Esophagus muscularis mucosa (tissue), 4 donors: ENCODE measurements around the gene STMN3. TPM values are rescaled to one million over a fixed set of nuclear protein-coding genes. Genes with fewer than 3 reads are reported as not detected.

Experiments
- DNase-seq: peaks from one replicate; pipeline ENCODE4 v3.0.0-alpha.2; 2017; ENCODE audit errors: extremely low spot score
- H3K27ac ChIP-seq, 4 donors: fragments of 200-600 bp; sonication (generic); replicated peaks in 1 of 4; 1 replicate in 3 of 4; 2 replicates in 1 of 4; pipeline ENCODE4 v1.5.1; 2016 to 2019; ENCODE audit warnings: mild to moderate bottlenecking in 1 of 4
- H3K27me3 ChIP-seq, 4 donors: fragments of 200-600 bp; sonication (generic); one replicate each; pipeline versions ENCODE4 v1.5.1 to v1.6.0; 2016 to 2019
- H3K36me3 ChIP-seq, 4 donors: fragments of 200-600 bp; sonication (generic); one replicate each; pipeline ENCODE4 v1.5.1; 2016 to 2019
- H3K4me1 ChIP-seq, 4 donors: fragments of 200-600 bp; sonication (generic); one replicate each; pipeline ENCODE4 v1.5.1; 2016 to 2019
- H3K4me3 ChIP-seq, 4 donors: fragments of 200-600 bp; sonication (generic); 1 replicate in 2 of 4; 2 replicates in 2 of 4; pipeline ENCODE4 v1.5.1; 2016 to 2019; ENCODE audit warnings: mild to moderate bottlenecking in 4 of 4, moderate library complexity in 1 of 4
- H3K9me3 ChIP-seq, 4 donors: fragments of 200-600 bp; sonication (generic); 1 replicate in 3 of 4; 2 replicates in 1 of 4; pipeline ENCODE4 v1.5.1; 2016 to 2019
- EP300 ChIP-seq: sonication (generic); formaldehyde crosslinking; IDR thresholded peaks from one replicate; pipeline ENCODE4 v1.6.1; 2017; ENCODE audit warnings: antibody characterized with exemption
- POLR2A ChIP-seq: fragments of 450-650 bp; IDR thresholded peaks from one replicate; pipeline ENCODE4 v1.6.1; 2017; ENCODE audit warnings: antibody characterized with exemption, moderate library complexity, mild to moderate bottlenecking, low read depth
- POLR2AphosphoS5 ChIP-seq, 2 donors: sonication (generic); formaldehyde crosslinking; IDR thresholded peaks; one replicate each; pipeline ENCODE4 v1.6.1; 2017; ENCODE audit warnings: antibody characterized with exemption in 2 of 2
- WGBS: methylation state at CpG from one replicate; pipeline ENCODE4 v1.1.5; 2018; 5-methylcytosine and 5-hydroxymethylcytosine counted together
- intact Hi-C: fragments of 100-400 bp; cut with DNase I; formaldehyde crosslinking; loops from one replicate; pipeline ENCODE4 v1.15.1; 2023
- small RNA-seq, 3 donors: library from RNA; depleted of rRNA; stranded (forward); fragments of <200 nt; gene quantifications; one replicate each; pipeline ENCODE3, GENCODE V24; 2016
- total RNA-seq, 4 donors: library from RNA; depleted of rRNA; stranded (reverse); fragments of >200 nt; gene quantifications; one replicate each; pipeline versions ENCODE4 v1.1.0 to v1.2.1, GENCODE V29; 2016
- TF ChIP-seq, protein P1 (sequence below), 3 experiments: fragments of 200-600 bp in 2 of 3; fragments of 450-650 bp in 1 of 3; sonication (generic) in 2 of 3; IDR thresholded peaks; one replicate each; pipeline ENCODE4 v1.5.1; 2017 to 2019; ENCODE audit warnings: antibody characterized with exemption in 3 of 3, mild to moderate bottlenecking in 2 of 3, moderate library complexity in 1 of 3

The STMN3 gene
- total RNA-seq, 4 donors from 2014 or later, result 13.3 to 47.4 (median 28.9) TPM

DNA sequence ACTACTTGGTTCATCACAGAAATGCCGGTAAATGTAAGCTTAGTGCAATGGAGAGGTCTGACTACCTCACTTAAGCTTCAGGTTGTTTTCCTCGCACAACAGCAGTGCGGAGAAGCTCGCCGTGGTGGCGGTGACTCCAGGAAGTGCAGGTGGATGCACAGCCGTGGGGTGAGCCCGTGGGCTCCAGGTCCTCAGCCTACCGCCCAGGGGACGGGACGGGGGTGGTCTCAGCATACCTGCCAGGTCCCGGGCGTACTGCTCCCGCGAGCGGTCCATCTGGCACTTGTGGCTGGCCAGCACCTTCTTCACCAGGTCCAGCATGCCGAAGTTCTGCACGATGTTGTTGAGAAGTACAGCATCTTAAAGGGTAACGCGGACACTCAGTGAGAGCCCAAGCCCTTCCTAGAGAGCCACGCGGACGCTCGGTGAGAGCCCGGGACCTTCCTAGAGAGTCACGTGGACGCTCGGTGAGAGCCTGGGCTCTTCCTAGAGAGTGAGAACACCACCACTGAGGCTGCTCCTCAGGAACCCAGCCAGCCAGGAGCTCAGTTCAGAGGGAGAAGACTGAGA lies 61.4 kb downstream of the STMN3 start:
- Histone ChIP-seq H3K4me3 (no peak overlapping the region), H3K27me3 (no peaks in the 10 kb centered on the region), H3K36me3 (peaks cover 30 to 94% (median 87%) of the 10 kb centered on the region in 4 donors), H3K27ac (no peak overlapping the region), H3K9me3 (no peaks in the 10 kb centered on the region), H3K4me1 (peaks cover 0 to 11% (median 0%) of the 10 kb centered on the region in 4 donors)
- 94% methylated on average over 19 of the region's 28 CpGs for WGBS
- no peak for DNase-seq
- TF ChIP-seq POLR2A, result no peak
- intact Hi-C loops, result no loop called here

DNA sequence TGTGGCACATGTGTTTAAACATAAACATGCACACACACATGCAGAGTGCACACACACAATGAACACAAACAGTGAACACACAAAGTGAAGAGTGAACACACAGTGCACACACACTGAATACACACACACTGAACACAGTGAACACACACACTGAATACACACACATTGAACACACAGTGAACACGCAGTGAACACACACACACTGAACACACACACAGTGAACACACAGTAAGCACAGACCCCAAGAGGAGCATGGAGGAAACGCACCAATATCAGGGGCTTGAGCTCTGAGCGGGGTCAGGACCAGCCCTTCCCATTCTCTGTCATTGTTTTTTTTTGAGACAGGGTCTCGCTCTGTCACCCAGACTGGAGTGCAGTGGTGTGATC lies 62.1 kb downstream of the STMN3 start:
- TF ChIP-seq, protein P1, sequence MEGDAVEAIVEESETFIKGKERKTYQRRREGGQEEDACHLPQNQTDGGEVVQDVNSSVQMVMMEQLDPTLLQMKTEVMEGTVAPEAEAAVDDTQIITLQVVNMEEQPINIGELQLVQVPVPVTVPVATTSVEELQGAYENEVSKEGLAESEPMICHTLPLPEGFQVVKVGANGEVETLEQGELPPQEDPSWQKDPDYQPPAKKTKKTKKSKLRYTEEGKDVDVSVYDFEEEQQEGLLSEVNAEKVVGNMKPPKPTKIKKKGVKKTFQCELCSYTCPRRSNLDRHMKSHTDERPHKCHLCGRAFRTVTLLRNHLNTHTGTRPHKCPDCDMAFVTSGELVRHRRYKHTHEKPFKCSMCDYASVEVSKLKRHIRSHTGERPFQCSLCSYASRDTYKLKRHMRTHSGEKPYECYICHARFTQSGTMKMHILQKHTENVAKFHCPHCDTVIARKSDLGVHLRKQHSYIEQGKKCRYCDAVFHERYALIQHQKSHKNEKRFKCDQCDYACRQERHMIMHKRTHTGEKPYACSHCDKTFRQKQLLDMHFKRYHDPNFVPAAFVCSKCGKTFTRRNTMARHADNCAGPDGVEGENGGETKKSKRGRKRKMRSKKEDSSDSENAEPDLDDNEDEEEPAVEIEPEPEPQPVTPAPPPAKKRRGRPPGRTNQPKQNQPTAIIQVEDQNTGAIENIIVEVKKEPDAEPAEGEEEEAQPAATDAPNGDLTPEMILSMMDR (IDR thresholded peaks at IDR 0.05), result no peak
- TF ChIP-seq POLR2AphosphoS5 (IDR thresholded peaks at IDR 0.05), result no peak
- no peak for TF ChIP-seq POLR2A
- no peak for TF ChIP-seq EP300
- H3K4me3 ChIP-seq, result no peak overlapping the region
- no peak overlapping the region for H3K27ac ChIP-seq
- no peaks in the 10 kb centered on the region for H3K27me3 ChIP-seq
- DNase-seq, result no peak
- WGBS, result 92% methylated on average over 4 of the region's 4 CpGs
- peaks cover 30 to 89% (median 81%) of the 10 kb centered on the region in 4 donors for H3K36me3 ChIP-seq
- peaks cover 0 to 11% (median 0%) of the 10 kb centered on the region in 4 donors for H3K4me1 ChIP-seq
- H3K9me3 ChIP-seq, result no peaks in the 10 kb centered on the region
- intact Hi-C loops, result no loop called here

DNA sequence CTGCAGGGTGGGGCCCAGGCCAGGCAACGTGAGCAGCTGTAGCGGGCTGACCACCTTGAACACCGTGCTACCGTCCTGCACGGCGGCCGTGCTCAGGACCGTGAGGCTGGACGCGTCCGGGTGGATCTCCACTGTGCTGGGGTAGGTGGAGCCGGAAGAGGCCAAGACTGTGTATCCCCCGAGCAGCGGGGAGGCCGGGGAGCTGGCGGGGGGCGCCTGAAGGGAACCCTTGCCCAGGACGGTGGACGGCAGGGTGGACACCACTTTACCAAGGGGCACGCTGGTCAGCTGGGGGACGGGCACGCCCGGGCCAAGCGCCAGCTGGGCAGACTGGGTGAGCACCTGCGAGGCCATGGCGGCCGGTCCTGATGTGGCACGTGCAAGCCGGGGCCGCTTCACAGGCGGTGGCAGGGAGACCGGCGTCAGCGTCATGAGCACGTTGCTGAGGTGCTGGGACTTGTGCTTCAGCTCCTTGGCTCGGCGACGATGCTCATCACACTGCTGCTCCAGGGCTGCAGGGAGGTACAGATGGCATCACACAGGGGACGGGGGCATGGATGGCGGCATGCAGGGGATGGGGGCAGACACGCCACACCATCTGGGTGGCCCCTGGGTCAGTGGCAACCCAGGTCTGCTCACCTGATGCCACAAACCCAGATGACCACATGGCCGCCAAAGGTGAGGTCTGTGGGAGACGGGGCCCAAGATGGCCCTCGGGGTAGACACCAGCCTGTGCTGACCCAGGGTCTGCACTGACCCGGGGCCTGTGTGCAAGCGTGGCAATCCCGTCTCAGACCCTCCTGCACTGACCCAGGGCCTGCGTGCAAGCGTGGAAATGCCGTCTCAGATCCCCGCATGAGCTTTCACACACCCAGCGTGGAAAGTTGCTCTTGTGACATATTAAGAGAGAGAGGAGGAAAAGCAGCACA lies 62.7 kb downstream of the STMN3 start:
- intact Hi-C loops, result no loop called here
- WGBS, result 94% methylated on average over 41 of the region's 52 CpGs
- DNase-seq, result no peak
- Histone ChIP-seq H3K4me1 (peaks cover 0 to 11% (median 0%) of the 10 kb centered on the region in 4 donors), H3K9me3 (no peaks in the 10 kb centered on the region), H3K27ac (no peak overlapping the region), H3K36me3 (peaks cover 30 to 83% (median 74%) of the 10 kb centered on the region in 4 donors), H3K4me3 (no peak overlapping the region), H3K27me3 (no peaks in the 10 kb centered on the region)
- TF ChIP-seq, protein P1 (IDR thresholded peaks at IDR 0.05), result no peak
- TF ChIP-seq POLR2A (no peak), POLR2AphosphoS5 (IDR thresholded peaks at IDR 0.05) (no peak), EP300 (no peak)

Small RNA genes lying within 50 kb of the gene (small RNA-seq; reads per million reads assigned to genes)
- 0 reads per million in 3 donors for gene TNFRSF6B

Other genes with a start within 250 kb of the STMN3 start
- gene KCNQ2, start 180.8 kb downstream of the STMN3 start, total RNA-seq, result 1 to 10 TPM in 1 of 4 donors, under 1 TPM in 2, not detected in 1; 0.11 to 1.6 (median 0.50) TPM
- 10 to 100 TPM in 1 of 4 donors, 1 to 10 TPM in 3; 1.7 to 17.8 (median 7.4) TPM for gene EEF1A2, start 154.3 kb downstream of the STMN3 start, total RNA-seq
- gene PPDPF, start 132.7 kb downstream of the STMN3 start, total RNA-seq, result 100 to 1,000 TPM; 150 to 291 (median 270) TPM
- gene PTK6, start 116.0 kb downstream of the STMN3 start, total RNA-seq, result 1 to 10 TPM in 1 of 4 donors, under 1 TPM in 3; 0.06 to 1.2 (median 0.23) TPM
- gene SRMS, start 105.7 kb downstream of the STMN3 start, total RNA-seq, result not detected
- gene FNDC11, start 99.3 kb downstream of the STMN3 start, total RNA-seq, result under 1 TPM; 0.23 to 0.83 (median 0.44) TPM
- gene HELZ2, start 79.2 kb downstream of the STMN3 start, total RNA-seq, result 10 to 100 TPM; 19.5 to 36.9 (median 30.3) TPM
- 10 to 100 TPM; 11.1 to 19.1 (median 14.0) TPM for gene GMEB2, start 26.3 kb downstream of the STMN3 start, total RNA-seq
- gene RTEL1, start 4.9 kb upstream of the STMN3 start, total RNA-seq, result 10 to 100 TPM in 2 of 4 donors, 1 to 10 TPM in 2; 8.4 to 13.4 (median 9.6) TPM
- 10 to 100 TPM in 3 of 4 donors, 1 to 10 TPM in 1; 5.0 to 67.8 (median 26.5) TPM for gene TNFRSF6B, start 43.2 kb upstream of the STMN3 start, total RNA-seq
- gene ARFRP1, start 54.6 kb upstream of the STMN3 start, total RNA-seq, result 10 to 100 TPM; 34.1 to 46.5 (median 44.6) TPM
- 10 to 100 TPM; 22.5 to 38.9 (median 28.6) TPM for gene ZGPAT, start 54.6 kb upstream of the STMN3 start, total RNA-seq
- gene LIME1, start 83.2 kb upstream of the STMN3 start, total RNA-seq, result 10 to 100 TPM in 2 of 4 donors, 1 to 10 TPM in 2; 9.4 to 15.4 (median 10.9) TPM
- 10 to 100 TPM; 41.4 to 67.1 (median 52.7) TPM for gene SLC2A4RG, start 86.4 kb upstream of the STMN3 start, total RNA-seq
- gene ZBTB46, start 177.8 kb upstream of the STMN3 start, total RNA-seq, result 10 to 100 TPM in 3 of 4 donors, 1 to 10 TPM in 1; 9.6 to 22.8 (median 13.8) TPM
- gene ABHD16B, start 208.1 kb upstream of the STMN3 start, total RNA-seq, result not detected
- gene TPD52L2, start 211.8 kb upstream of the STMN3 start, total RNA-seq, result 100 to 1,000 TPM; 110 to 162 (median 134) TPM
- gene DNAJC5, start 241.7 kb upstream of the STMN3 start, total RNA-seq, result 10 to 100 TPM; 39.5 to 64.9 (median 53.1) TPM